Endothelial cell of umbilical vein (primary cell): ENCODE results near the gene TBC1D9B. TPM values are rescaled to one million over a fixed set of nuclear protein-coding genes. Genes with fewer than 3 reads are reported as not detected.

Experiments
- BruUV-seq: library from RNA; stranded (reverse); fragments of 400-500 nt; replicated peaks from 2 replicates; lab custom pipeline; 2021; lab: Mats Ljungman, UMichigan
- CTCF ChIA-PET: fragments of 300-600, 350-600 bp; sonication (Branson Sonifier 250); formaldehyde crosslinking; loops from one replicate; lab custom pipeline; 2021; ENCODE audit warnings: antibody characterized with exemption, inconsistent platforms; lab: Charles Lee
- POLR2A ChIA-PET: fragments of 300-600, 350-600 bp; sonication (Branson Sonifier 250); formaldehyde crosslinking; loops from one replicate; lab custom pipeline; 2021; ENCODE audit warnings: antibody characterized with exemption, inconsistent platforms; lab: Charles Lee
- DNase-seq: peaks from one replicate; pipeline ENCODE4 v3.0.0-alpha.2; 2011; ENCODE audit warnings: low read depth, low spot score
- FAIRE-seq: peaks from 2 replicates; lab custom pipeline; 2011; peaks lifted over from hg19 to GRCh38; lab: Jason Lieb, UNC
- H2AFZ ChIP-seq: 2 replicates; pipeline ENCODE4 v1.6.0; 2012; ENCODE audit warnings: low read depth, low read length, control low read depth, inconsistent platforms
- H3K27ac ChIP-seq: 2 replicates; pipeline ENCODE4 v1.5.1; 2011; ENCODE audit warnings: low read depth, mild to moderate bottlenecking, control low read depth, low read length, moderate library complexity; ENCODE audit not compliant: insufficient read depth
- H3K27me3 ChIP-seq, 2 experiments: 2 replicates each; pipeline versions ENCODE4 v1.6.0 to v1.6.1; 2011; ENCODE audit warnings: low read length in 2 of 2, mixed read lengths in 1 of 2; ENCODE audit not compliant: control insufficient read depth in 2 of 2, insufficient read depth in 2 of 2
- H3K36me3 ChIP-seq, 2 experiments: 2 replicates in 1 of 2; 3 replicates in 1 of 2; pipeline ENCODE4 v1.5.1; 2011; ENCODE audit warnings: low read length in 2 of 2, mild to moderate bottlenecking in 1 of 2, moderate library complexity in 1 of 2; ENCODE audit not compliant: control insufficient read depth in 2 of 2, insufficient read depth in 2 of 2; ENCODE audit errors: extremely low read depth in 1 of 2
- H3K4me1 ChIP-seq: 3 replicates; pipeline ENCODE4 v1.5.1; 2011; ENCODE audit warnings: mild to moderate bottlenecking, low read length; ENCODE audit not compliant: control insufficient read depth, insufficient read depth; ENCODE audit errors: extremely low read depth
- H3K4me2 ChIP-seq: 2 replicates; pipeline ENCODE4 v1.6.1; 2011; ENCODE audit warnings: low read length, control low read depth, mixed read lengths; ENCODE audit not compliant: insufficient read depth
- H3K4me3 ChIP-seq, 3 experiments: fragments of 200-600 bp in 1 of 3; sonication (generic), shearing (Covaris generic) in 1 of 3; replicated peaks in 1 of 3; 2 replicates each; pipeline ENCODE4 v1.5.1; 2011 to 2016; ENCODE audit warnings: control low read depth in 3 of 3, low read length in 3 of 3, mild to moderate bottlenecking in 2 of 3, inconsistent platforms in 1 of 3, low read depth in 1 of 3, moderate library complexity in 1 of 3; ENCODE audit not compliant: insufficient read depth in 1 of 3
- H3K79me2 ChIP-seq: 2 replicates; pipeline ENCODE4 v1.6.0; 2012; ENCODE audit warnings: low read length, inconsistent platforms; ENCODE audit not compliant: control insufficient read depth, insufficient read depth
- H3K9ac ChIP-seq: replicated peaks from 2 replicates; pipeline ENCODE3; 2011; ENCODE audit warnings: low read length, control low read depth; ENCODE audit not compliant: insufficient read depth; ENCODE audit errors: extremely low read depth
- H3K9me1 ChIP-seq: replicated peaks from 3 replicates; pipeline ENCODE4 v1.6.0; 2011; ENCODE audit warnings: mild to moderate bottlenecking, low read length; ENCODE audit not compliant: control insufficient read depth, insufficient read depth; ENCODE audit errors: extremely low read depth
- H3K9me3 ChIP-seq: replicated peaks from 2 replicates; pipeline ENCODE4 v1.5.1; 2012; ENCODE audit warnings: low read length, inconsistent platforms; ENCODE audit not compliant: control insufficient read depth, insufficient read depth
- H4K20me1 ChIP-seq: replicated peaks from 2 replicates; pipeline ENCODE3; 2011; ENCODE audit warnings: mild to moderate bottlenecking, low read length; ENCODE audit not compliant: control insufficient read depth, insufficient read depth; ENCODE audit errors: extremely low read depth
- CTCF ChIP-seq, 2 donors: IDR thresholded peaks; 1 replicate in 1 of 2; 2 replicates in 1 of 2; pipeline ENCODE4 v1.5.1; 2011; ENCODE audit warnings: low read length in 2 of 2, mild to moderate bottlenecking in 2 of 2, moderate library complexity in 2 of 2, control low read depth in 1 of 2, inconsistent platforms in 1 of 2, low read depth in 1 of 2; ENCODE audit not compliant: insufficient read depth in 1 of 2; ENCODE audit errors: extremely low read depth in 1 of 2
- EZH2 ChIP-seq: IDR thresholded peaks from 2 replicates; pipeline ENCODE4 v1.6.1; 2012; ENCODE audit warnings: borderline replicate concordance, low read depth, mild to moderate bottlenecking, moderate library complexity, low read length, inconsistent platforms; ENCODE audit not compliant: severe bottlenecking
- FOS ChIP-seq: IDR thresholded peaks from 2 replicates; pipeline ENCODE4 v1.6.1; 2011; ENCODE audit warnings: mild to moderate bottlenecking, low read length, moderate library complexity, borderline replicate concordance; ENCODE audit not compliant: insufficient read depth
- GATA2 ChIP-seq: IDR thresholded peaks from 2 replicates; pipeline ENCODE4 v1.7.0; 2011; ENCODE audit warnings: low read depth, mild to moderate bottlenecking, moderate library complexity, mixed read lengths, low read length; ENCODE audit not compliant: insufficient read length, insufficient read depth
- JUN ChIP-seq: IDR thresholded peaks from 2 replicates; pipeline ENCODE4 v1.6.1; 2011; ENCODE audit warnings: borderline replicate concordance, low read depth; ENCODE audit not compliant: insufficient read length, insufficient read depth
- MAX ChIP-seq: IDR thresholded peaks from 2 replicates; pipeline ENCODE4 v1.6.1; 2011; ENCODE audit not compliant: insufficient read depth, insufficient read length
- MYC ChIP-seq: IDR thresholded peaks from one replicate; pipeline ENCODE4 v1.6.1; 2011; ENCODE audit warnings: mild to moderate bottlenecking, low read depth, low read length
- POLR2A ChIP-seq: IDR thresholded peaks from 2 replicates; pipeline ENCODE4 v1.6.1; 2012; ENCODE audit warnings: low read depth, mild to moderate bottlenecking, control low read depth, low read length
- POLR2AphosphoS5 ChIP-seq: IDR thresholded peaks from 2 replicates; pipeline ENCODE4 v1.6.1; 2012; ENCODE audit warnings: low read depth, mild to moderate bottlenecking, control low read depth, low read length, moderate library complexity; ENCODE audit not compliant: insufficient read depth
- dilution Hi-C: fragments of 300-500 bp; cut with MboI; formaldehyde crosslinking; loops from one replicate; pipeline ENCODE4 v1.15.0; 2019; ENCODE audit warnings: low sequenced_read_pairs; ENCODE audit not compliant: extremely low pct_ligation_motif_present
- intact Hi-C: fragments of 100-400 bp; cut with micrococcal nuclease; formaldehyde crosslinking; loops from one replicate; pipeline ENCODE4 v1.10.0; 2022
- polyA plus RNA-seq, 4 experiments: library from polyadenylated mRNA; depleted of rRNA in 3 of 4; stranded (reverse) in 3 of 4; unstranded in 1 of 4; fragments of >200 nt; gene quantifications; 2 replicates each; pipeline versions ENCODE4 v1.2.1 to v1.2.3, GENCODE V29; 2011 to 2012; ENCODE audit warnings: missing spikeins in 1 of 4
- total RNA-seq: library from RNA; stranded (reverse); gene quantifications from 2 replicates; pipeline ENCODE4 v1.2.3, GENCODE V29; 2021

TBC1D9B gene
- total and polyA plus RNA-seq, 2 donors (not counting 3 experiments of a cell fraction or from before 2014, with no cell fraction given), result 82.8 to 150 TPM

- H2AFZ ChIP-seq, result no peak overlapping the region
- no peaks in the 10 kb centered on the region for H4K20me1 ChIP-seq
- H3K9me3 ChIP-seq, result no peaks in the 10 kb centered on the region
- FAIRE-seq (no peak), DNase-seq (no peak)
- no peak for TF ChIP-seq CTCF (IDR thresholded peaks at IDR 0.05; ENCODE audit: extremely low read depth in 1 of 2, insufficient read depth in 1 of 2, low read depth in 1 of 2, low read length in 2 of 2)
- H3K27me3 ChIP-seq, result no peaks in the 10 kb centered on the region
- no peaks in the 10 kb centered on the region for H3K4me1 ChIP-seq
- H3K79me2 ChIP-seq, result no peaks in the 10 kb centered on the region
- dilution Hi-C loops, result no loop called here
- H3K9me1 ChIP-seq, result no peaks in the 10 kb centered on the region
- intact Hi-C loops, result no loop called here
- no peak overlapping the region for H3K27ac ChIP-seq
- peaks cover 0 to 25% of the 10 kb centered on the region in 2 experiments for H3K36me3 ChIP-seq
- BruUV-seq, result no TSS peak
- H3K4me3 ChIP-seq, result no peak overlapping the region
- ChIA-PET POLR2A (no interaction called here), CTCF (interaction anchor here (0.6 kb wide), 1 partner anchor 240 kb away, joined by 3 read pairs; no protein-coding TSS in a partner anchor)
- H3K4me2 ChIP-seq, result no peak overlapping the region
- no peak overlapping the region for H3K9ac ChIP-seq
Observed at GRCh38 chr5:179854356-179854755, 53.3 kb downstream of the TBC1D9B start.

- POLR2A ChIA-PET, result no interaction called here
- H3K36me3 ChIP-seq, result peaks cover 0 to 25% of the 10 kb centered on the region in 2 experiments
- TF ChIP-seq CTCF (IDR thresholded peaks at IDR 0.05; ENCODE audit: extremely low read depth in 1 of 2, insufficient read depth in 1 of 2, low read depth in 1 of 2, low read length in 2 of 2) (no peak), EZH2 (no peak), FOS (no peak), MAX (no peak), GATA2 (no peak), POLR2A (no peak), POLR2AphosphoS5 (no peak), MYC (no peak), JUN (no peak)
- no peaks in the 10 kb centered on the region for H3K9me1 ChIP-seq
- no peak overlapping the region for H3K9ac ChIP-seq
- DNase-seq, result no peak
- no peaks in the 10 kb centered on the region for H3K4me1 ChIP-seq
- no peaks in the 10 kb centered on the region for H3K9me3 ChIP-seq
- H3K27me3 ChIP-seq, result no peaks in the 10 kb centered on the region
- CTCF ChIA-PET, result no interaction called here
- intact Hi-C loops (no loop called here), dilution Hi-C loops (no loop called here)
- no peak for FAIRE-seq
- H3K4me2 ChIP-seq, result no peak overlapping the region
- BruUV-seq, result no TSS peak
- no peaks in the 10 kb centered on the region for H4K20me1 ChIP-seq
- H3K27ac ChIP-seq, result no peak overlapping the region
- no peak overlapping the region for H3K4me3 ChIP-seq
- no peaks in the 10 kb centered on the region for H3K79me2 ChIP-seq
- H2AFZ ChIP-seq, result no peak overlapping the region
Observed at GRCh38 chr5:179852993-179853547, 54.6 kb downstream of the TBC1D9B start.
